Liver (tissue), 9 donors: ENCODE results near the gene C12orf75. TPM values are rescaled to one million over a fixed set of nuclear protein-coding genes. Genes with fewer than 3 reads are reported as not detected.

Experiments
- DNase-seq: peaks from one replicate; pipeline ENCODE4 v3.0.0-alpha.2; 2017; ENCODE audit warnings: low spot score
- H3K27ac ChIP-seq, 2 donors: one replicate each; pipeline ENCODE4 v1.7.0; 2013; ENCODE audit warnings: inconsistent platforms in 2 of 2, low read length in 2 of 2, control low read depth in 1 of 2, low read depth in 1 of 2, mild to moderate bottlenecking in 1 of 2
- H3K27me3 ChIP-seq, 4 donors: one replicate each; pipeline versions ENCODE4 v1.6.1 to v1.7.0; 2013; ENCODE audit warnings: low read length in 3 of 4, inconsistent platforms in 1 of 4, mild to moderate bottlenecking in 1 of 4, moderate library complexity in 1 of 4; ENCODE audit not compliant: control insufficient read depth in 4 of 4, insufficient read depth in 4 of 4
- H3K36me3 ChIP-seq, 4 donors: one replicate each; pipeline versions ENCODE4 v1.6.1 to v1.7.0; 2013; ENCODE audit warnings: low read length in 3 of 4, mild to moderate bottlenecking in 3 of 4, low read depth in 1 of 4, moderate library complexity in 1 of 4; ENCODE audit not compliant: control insufficient read depth in 4 of 4, insufficient read depth in 3 of 4
- H3K4me1 ChIP-seq, 4 donors: one replicate each; pipeline versions ENCODE4 v1.6.1 to v1.7.0; 2013; ENCODE audit warnings: low read length in 3 of 4, mild to moderate bottlenecking in 3 of 4, moderate library complexity in 1 of 4; ENCODE audit not compliant: control insufficient read depth in 4 of 4, insufficient read depth in 4 of 4
- H3K4me3 ChIP-seq, 3 donors: one replicate each; pipeline versions ENCODE4 v1.6.1 to v1.7.0; 2013; ENCODE audit warnings: low read length in 3 of 3, control low read depth in 1 of 3, low read depth in 1 of 3, mild to moderate bottlenecking in 1 of 3
- H3K9ac ChIP-seq, 2 donors: one replicate each; pipeline ENCODE4 v1.7.0; 2013; ENCODE audit warnings: low read length in 2 of 2, mild to moderate bottlenecking in 2 of 2, moderate library complexity in 2 of 2, control low read depth in 1 of 2, low read depth in 1 of 2
- H3K9me3 ChIP-seq, 4 donors: one replicate each; pipeline versions ENCODE4 v1.6.1 to v1.7.0; 2013; ENCODE audit warnings: low read length in 3 of 4; ENCODE audit not compliant: control insufficient read depth in 4 of 4
- ATF3 ChIP-seq: IDR thresholded peaks from 2 replicates; pipeline ENCODE4 v1.6.1; 2016; ENCODE audit warnings: antibody characterized with exemption
- CTCF ChIP-seq: fragments of 150-350 bp; IDR thresholded peaks from 2 replicates; pipeline ENCODE4 v1.5.1; 2017; ENCODE audit warnings: improper control_type of control experiment, low read depth, low read length; ENCODE audit not compliant: missing input control
- EGR1 ChIP-seq, 2 donors: IDR thresholded peaks; 2 replicates each; pipeline ENCODE4 v1.6.1; 2016 to 2018; ENCODE audit warnings: antibody characterized with exemption in 2 of 2, low read depth in 2 of 2
- FOXA1 ChIP-seq: IDR thresholded peaks from 2 replicates; pipeline ENCODE4 v1.6.1; 2016; ENCODE audit warnings: antibody characterized with exemption
- FOXA2 ChIP-seq: IDR thresholded peaks from 2 replicates; pipeline ENCODE4 v1.6.1; 2016; ENCODE audit warnings: antibody characterized with exemption
- GABPA ChIP-seq, 2 donors: IDR thresholded peaks in 1 of 2; conservative IDR thresholded peaks in 1 of 2; 2 replicates each; pipeline ENCODE4 v1.6.1; 2016; ENCODE audit warnings: antibody characterized with exemption in 2 of 2, mild to moderate bottlenecking in 1 of 2, moderate library complexity in 1 of 2
- HNF4A ChIP-seq, 2 donors: conservative IDR thresholded peaks; 2 replicates each; pipeline ENCODE4 v1.6.1; 2016; ENCODE audit warnings: antibody characterized with exemption in 2 of 2, mild to moderate bottlenecking in 2 of 2
- HNF4G ChIP-seq: IDR thresholded peaks from 2 replicates; pipeline ENCODE4 v1.6.1; 2016; ENCODE audit warnings: antibody characterized with exemption
- JUND ChIP-seq, 2 donors: IDR thresholded peaks; 2 replicates each; pipeline ENCODE4 v1.6.1; 2016; ENCODE audit warnings: antibody characterized with exemption in 2 of 2
- NR2F2 ChIP-seq: IDR thresholded peaks from 2 replicates; pipeline ENCODE4 v1.6.1; 2016; ENCODE audit warnings: antibody characterized with exemption
- RAD21 ChIP-seq, 2 donors: IDR thresholded peaks; 2 replicates each; pipeline ENCODE4 v1.6.1; 2016; ENCODE audit warnings: antibody characterized with exemption in 2 of 2, mild to moderate bottlenecking in 2 of 2
- REST ChIP-seq: IDR thresholded peaks from 2 replicates; pipeline ENCODE4 v1.6.1; 2016; ENCODE audit warnings: antibody characterized with exemption, mild to moderate bottlenecking
- RXRA ChIP-seq, 2 donors: IDR thresholded peaks; 2 replicates each; pipeline ENCODE4 v1.6.1; 2017 to 2018; ENCODE audit warnings: antibody characterized with exemption in 2 of 2, mild to moderate bottlenecking in 1 of 2
- TAF1 ChIP-seq: conservative IDR thresholded peaks from 2 replicates; pipeline ENCODE4 v1.6.1; 2016; ENCODE audit warnings: antibody characterized with exemption, mild to moderate bottlenecking
- YY1 ChIP-seq: IDR thresholded peaks from 2 replicates; pipeline ENCODE4 v1.6.1; 2016; ENCODE audit warnings: antibody characterized with exemption, mild to moderate bottlenecking
- ZBTB33 ChIP-seq: IDR thresholded peaks from 2 replicates; pipeline ENCODE4 v1.6.1; 2016; ENCODE audit warnings: antibody characterized with exemption
- polyA plus RNA-seq, 2 donors: library from polyadenylated mRNA; stranded (reverse) in 1 of 2; unstranded in 1 of 2; fragments of 200-250 nt in 1 of 2; fragments of >200 nt in 1 of 2; fragmentation: Nextera tagmentation in 1 of 2; extraction: Ambion mirVana in 1 of 2; gene quantifications; one replicate each; pipeline versions ENCODE4 v1.2.1 to v1.2.3, GENCODE V29; 2013 to 2015
- total RNA-seq, 2 donors: library from RNA; depleted of rRNA; stranded (reverse); fragments of >200 nt; gene quantifications; one replicate each; pipeline ENCODE4 v1.2.3, GENCODE V29; 2014
- TF ChIP-seq, protein P1 (sequence below): IDR thresholded peaks from 2 replicates; pipeline ENCODE4 v1.6.1; 2016; ENCODE audit warnings: antibody characterized with exemption
- donor health status: healthy.
- donor health status: healthy.
- donor health status: healthy.
- donor health status: healthy.
- donor health status: healthy.

Gene C12orf75
- total and polyA plus RNA-seq, 4 donors, result 1.2 to 3.9 (median 2.8) TPM

- Histone ChIP-seq H3K9ac (no peak overlapping the region), H3K4me1 (peaks cover 0 to 10% (median 4%) of the 10 kb centered on the region in 4 donors), H3K27ac (no peak overlapping the region), H3K9me3 (no peaks in the 10 kb centered on the region), H3K4me3 (no peak overlapping the region), H3K36me3 (no peaks in the 10 kb centered on the region), H3K27me3 (no peaks in the 10 kb centered on the region)
- no peak for DNase-seq
- TF ChIP-seq FOXA2, result no peak
- TF ChIP-seq ATF3, result no peak
- TF ChIP-seq HNF4A (conservative IDR thresholded peaks at IDR 0.05), result no peak
- no peak for TF ChIP-seq REST
- no peak for TF ChIP-seq RAD21 (IDR thresholded peaks at IDR 0.05)
- TF ChIP-seq GABPA (IDR thresholded peaks at IDR 0.05 in 1 of 2, conservative IDR thresholded peaks at IDR 0.05 in 1 of 2), result no peak
- TF ChIP-seq NR2F2, result no peak
- no peak for TF ChIP-seq YY1
- no peak for TF ChIP-seq FOXA1
- TF ChIP-seq HNF4G, result no peak
- no peak for TF ChIP-seq JUND (IDR thresholded peaks at IDR 0.05)
- no peak for TF ChIP-seq EGR1 (IDR thresholded peaks at IDR 0.05; ENCODE audit: low read depth in 2 of 2)
- no peak for TF ChIP-seq ZBTB33
- TF ChIP-seq, protein P1, sequence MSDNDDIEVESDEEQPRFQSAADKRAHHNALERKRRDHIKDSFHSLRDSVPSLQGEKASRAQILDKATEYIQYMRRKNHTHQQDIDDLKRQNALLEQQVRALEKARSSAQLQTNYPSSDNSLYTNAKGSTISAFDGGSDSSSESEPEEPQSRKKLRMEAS, result no peak
- no peak for TF ChIP-seq CTCF
- TF ChIP-seq RXRA (IDR thresholded peaks at IDR 0.05), result no peak
- TF ChIP-seq TAF1, result no peak
Observed at GRCh38 chr12:105355752-105356151, 25.3 kb downstream of the C12orf75 start.
